HS-5 (cell line): Measurements from ENCODE around the gene CDH5.
"Not testable (repeated sequence)": the region's sequence is repeated elsewhere in the genome, so short reads cannot be mapped to it uniquely, and the experiment has no call there.

Experiments used
- DNase-seq: peaks from one replicate; pipeline ENCODE4 v3.0.0-alpha.2; 2012; ENCODE audit warnings: low read depth

Gene CDH5

GRCh38 chr16:66366433-66367299, at the start of gene CDH5:
Gene CDH5 (plus strand): TSS chr16:66366691. CDS start chr16:66379338, 12,647 bp downstream.
- no peak for DNase-seq

- no peak for DNase-seq
Observed at GRCh38 chr16:66318505-66318904, 48.0 kb upstream of the CDH5 start.

- no peak for DNase-seq
Observed at GRCh38 chr16:66320774-66321173, 45.7 kb upstream of the CDH5 start.

- no peak for DNase-seq
Observed at GRCh38 chr16:66322174-66322573, 44.3 kb upstream of the CDH5 start.

GRCh38 chr16:66324815-66325515, 41.5 kb upstream of the CDH5 start:
- no peak for DNase-seq

GRCh38 chr16:66325717-66326376, 40.6 kb upstream of the CDH5 start:
- no peak for DNase-seq

GRCh38 chr16:66326991-66327513, 39.4 kb upstream of the CDH5 start:
- no peak for DNase-seq

- no peak for DNase-seq
Observed at GRCh38 chr16:66328282-66328681, 38.2 kb upstream of the CDH5 start.

- not testable (repeated sequence) for DNase-seq
Observed at GRCh38 chr16:66331464-66331863, 35.0 kb upstream of the CDH5 start.

- no peak for DNase-seq
Observed at GRCh38 chr16:66332634-66333610, 33.6 kb upstream of the CDH5 start.

GRCh38 chr16:66334853-66335574, 31.5 kb upstream of the CDH5 start:
- DNase-seq: no peak

- no peak for DNase-seq
Observed at GRCh38 chr16:66335704-66336329, 30.7 kb upstream of the CDH5 start.

GRCh38 chr16:66337463-66338188, 28.9 kb upstream of the CDH5 start:
- DNase-seq: no peak

- DNase-seq: no peak
Observed at GRCh38 chr16:66342294-66342900, 24.1 kb upstream of the CDH5 start.

- peak; percentile 28 for DNase-seq
Observed at GRCh38 chr16:66344533-66345145, 21.9 kb upstream of the CDH5 start.

GRCh38 chr16:66346221-66346620, 20.3 kb upstream of the CDH5 start:
- DNase-seq: no peak

GRCh38 chr16:66352304-66352703, 14.2 kb upstream of the CDH5 start:
- DNase-seq: no peak

GRCh38 chr16:66353055-66353454, 13.4 kb upstream of the CDH5 start:
- no peak for DNase-seq
